Motor neuron (in vitro differentiated cells): ENCODE results near the gene CBLN3. TPM values are rescaled to one million over a fixed set of nuclear protein-coding genes. Genes with fewer than 3 reads are reported as not detected.
A peak's percentile ranks its signal among the peaks of the same experiment; 100 is the strongest.
"Not testable (repeated sequence)": the region's sequence is repeated elsewhere in the genome, so short reads cannot be mapped to it uniquely, and the experiment has no call there.

ENCODE experiments used
- ATAC-seq, 8 experiments: fragments of 200-7000 bp; cut with Tn5 transposase; replicated peaks in 6 of 8; 2 replicates each; pipeline ENCODE4 v1.8.0; 2021; ENCODE audit warnings: mild to moderate bottlenecking in 8 of 8, moderate library complexity in 8 of 8
- H3K27ac ChIP-seq, 2 donors: fragments of 250-450 bp; sonication (Bioruptor Pico); 2 replicates each; pipeline ENCODE4 v1.9.0; 2021; ENCODE audit warnings: antibody characterized with exemption in 2 of 2, mild to moderate bottlenecking in 2 of 2, moderate library complexity in 1 of 2
- H3K4me1 ChIP-seq, 2 donors: fragments of 250-450 bp; sonication (Bioruptor Pico); replicated peaks in 1 of 2; 2 replicates each; pipeline ENCODE4 v1.6.1; 2021; ENCODE audit warnings: antibody characterized with exemption in 2 of 2, mild to moderate bottlenecking in 2 of 2, moderate library complexity in 1 of 2
- H3K4me3 ChIP-seq, 5 donors: fragments of 250-450 bp; sonication (Bioruptor Pico); 2 replicates each; pipeline ENCODE4 v1.9.0; 2021; ENCODE audit warnings: antibody characterized with exemption in 5 of 5, mild to moderate bottlenecking in 5 of 5, moderate library complexity in 4 of 5
- WGBS, 10 experiments: fragments of 450-650 bp; shearing (Covaris generic); methylation state at CpG; one replicate each; pipeline ENCODE4 v1.0.0; 2022; 5-methylcytosine and 5-hydroxymethylcytosine counted together
- in situ Hi-C, 9 experiments: fragments of 400-800 bp; cut with MboI; loops; one replicate each; pipeline ENCODE4 v1.15.0; 2021; ENCODE audit warnings: low sequenced_read_pairs in 9 of 9, low pct_unique_long_range_greater_than_20kb in 2 of 9; ENCODE audit not compliant: unreplicated experiment in 9 of 9
- total RNA-seq, 8 experiments: library from RNA; unstranded; fragments of 300-600 nt; gene quantifications; 2 replicates each; pipeline versions ENCODE4 v1.2.3 to v1.2.4, GENCODE V29; 2022

CBLN3 gene
- total RNA-seq, result 1 to 10 TPM in 4 of 8 experiments, under 1 TPM in 4; 0.16 to 7.9 (median 1.1) TPM

DNA sequence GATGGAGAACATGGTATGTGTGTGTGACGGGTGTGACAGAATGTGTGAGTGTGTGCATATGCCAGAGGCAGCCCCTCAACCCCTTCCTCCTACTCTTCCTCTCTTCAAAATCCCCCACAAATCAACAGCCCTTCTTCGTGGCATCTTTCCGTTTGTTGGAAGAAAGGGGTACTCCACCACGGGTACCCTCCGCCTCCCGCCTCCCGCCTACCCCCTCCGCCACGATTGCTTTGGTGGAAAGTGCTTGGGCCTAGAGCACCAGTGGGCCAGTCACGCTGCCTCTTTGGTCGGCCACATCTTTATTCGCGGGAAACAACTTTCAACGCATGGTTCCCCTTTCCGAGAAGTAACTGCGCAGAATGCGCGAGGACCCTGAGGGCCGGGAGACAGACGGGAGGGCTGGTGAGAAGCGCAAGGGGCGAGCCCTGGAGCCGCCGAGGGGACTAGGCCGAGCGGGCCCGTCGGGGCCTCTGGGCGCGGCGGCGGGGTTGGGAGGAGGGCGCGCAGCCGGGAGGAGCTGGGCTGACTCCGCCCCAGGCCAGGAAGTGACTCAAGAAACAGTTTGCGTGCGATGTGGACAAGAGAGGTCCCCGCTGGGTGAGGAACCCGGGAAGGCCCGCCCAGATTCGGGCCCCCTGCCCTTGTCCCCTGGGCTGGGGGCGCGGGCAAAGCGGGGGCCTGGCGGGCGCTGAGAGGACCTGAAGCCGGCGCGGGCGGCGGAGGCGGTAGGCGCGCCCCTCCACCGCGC is at the start of gene CBLN3, which contains the start of gene KHNYN:
CBLN3 (minus strand) TSS at position 274 of the 748 bp plus-strand sequence. CDS start 614 bp downstream, outside the sequence.
KHNYN (plus strand) TSS at position 560 of the 748 bp plus-strand sequence. CDS start 777 bp downstream, outside the sequence.
- Histone ChIP-seq H3K4me3 (peak within 1 kb of the TSS; percentile 31 to 56 (median 50)), H3K27ac (peak within 1 kb of the TSS; percentile 31 to 81), H3K4me1 (peaks cover 0 to 11% of the 10 kb centered on the region in 2 donors)
- WGBS, 10 experiments, result no CpG with 5 or more reads among the region's 57 CpGs
- in situ Hi-C loops, result loop anchor here (5.0 to 25.0 kb wide), 4 partner anchors 92 to 185 kb away; partner anchors contain the start of genes ADCY4 (in 8 of the 9), RIPK3 (in 8 of the 9) and TINF2 (in 1 of the 9)
- ATAC-seq, result peak; percentile 64 to 92 (median 88)

DNA sequence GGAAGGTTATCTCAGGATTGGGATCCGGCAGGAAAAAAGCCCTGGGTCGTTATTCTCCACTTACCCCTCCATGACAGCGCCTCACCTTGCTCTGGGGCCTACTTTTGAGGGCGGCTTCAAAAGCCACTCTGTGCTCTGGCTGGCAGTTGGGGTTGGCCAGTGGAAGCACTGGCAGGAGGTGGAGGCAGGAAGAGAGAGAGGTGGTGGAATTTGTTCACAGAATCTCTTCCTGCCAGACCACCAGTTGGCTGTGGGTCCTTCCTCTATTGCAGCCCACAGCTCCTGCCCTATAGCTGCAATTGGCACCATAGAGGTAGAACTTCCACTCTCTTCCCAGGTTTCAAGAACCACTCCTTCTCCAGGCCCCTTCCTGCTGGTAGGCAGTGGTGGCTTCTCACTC is 45.8 kb upstream of the CBLN3 start:
- H3K27ac ChIP-seq, result no peak overlapping the region
- in situ Hi-C loops, result loop anchor here in 1 of 9 experiments (25.0 kb wide), 1 partner anchor 112 kb away; the partner anchor contains the start of gene CTSG
- no peak for ATAC-seq
- no peaks in the 10 kb centered on the region for H3K4me1 ChIP-seq
- 30 to 100% (median 82%) methylated on average over 1 to 2 of the region's 4 CpGs; no CpG with 5 or more reads in 4 of the 10 experiments for WGBS, 10 experiments
- no peak overlapping the region for H3K4me3 ChIP-seq

DNA sequence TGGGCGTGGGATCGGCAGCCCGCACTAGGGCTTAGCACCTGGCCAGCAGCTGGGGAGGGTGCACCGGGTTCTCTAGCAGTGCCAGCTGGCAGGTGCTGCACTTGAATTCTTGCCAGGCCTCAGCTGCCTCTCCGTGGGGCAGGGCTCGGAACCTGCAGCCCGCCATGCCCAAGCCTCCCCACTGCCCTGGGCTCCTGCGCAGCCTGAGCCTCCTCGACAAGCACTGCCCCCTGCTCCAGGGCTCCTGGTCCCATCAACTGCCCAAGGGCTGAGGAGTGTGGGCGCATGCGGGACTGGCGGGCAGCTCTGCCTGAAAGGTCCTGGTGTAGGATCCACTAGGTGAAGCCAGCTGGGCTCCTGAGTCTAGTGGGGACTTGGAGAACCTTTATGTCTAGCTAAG is 43.7 kb upstream of the CBLN3 start:
- no peak overlapping the region for H3K4me3 ChIP-seq
- H3K27ac ChIP-seq, result no peak overlapping the region
- no peaks in the 10 kb centered on the region for H3K4me1 ChIP-seq
- ATAC-seq, result no peak
- in situ Hi-C loops, result no loop called here
- WGBS, 10 experiments, result 0 to 89% methylated on average over 1 to 3 of the region's 12 CpGs; no CpG with 5 or more reads in 8 of the 10 experiments

DNA sequence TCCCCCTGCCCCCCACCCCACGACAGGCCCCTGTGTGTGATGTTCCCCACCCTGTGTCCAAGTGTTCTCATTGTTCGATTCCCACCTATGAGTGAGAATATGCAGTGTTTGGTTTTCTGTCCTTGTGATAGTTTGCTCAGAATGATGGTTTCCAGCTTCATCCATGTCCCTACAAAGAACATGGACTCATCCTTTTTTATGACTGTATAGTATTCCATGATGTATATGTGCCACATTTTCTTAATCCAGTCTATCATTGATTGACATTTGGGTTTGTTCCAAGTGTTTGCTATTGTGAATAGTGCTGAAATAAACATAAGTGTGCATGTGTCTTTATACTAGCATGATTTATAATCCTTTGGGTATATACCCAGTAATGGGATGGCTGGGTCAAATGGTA is 41.0 kb upstream of the CBLN3 start:
- ATAC-seq, in situ Hi-C loops: not testable (repeated sequence)

GRCh38 chr14:24465805-24466204 is 36.3 kb upstream of the CBLN3 start:
- in situ Hi-C loops, result no loop called here
- Histone ChIP-seq H3K4me3 (no peak overlapping the region), H3K27ac (no peak overlapping the region), H3K4me1 (no peaks in the 10 kb centered on the region)
- WGBS, 10 experiments, result 0 to 100% (median 93%) methylated on average over 1 to 3 of the region's 3 CpGs; no CpG with 5 or more reads in 1 of the 10 experiments
- peak in 3 of 8 experiments; percentile 81 to 91 (median 83) for ATAC-seq

More for the DNA sequence above, 41.0 kb upstream of the CBLN3 start:
- H3K4me1 ChIP-seq, H3K4me3 ChIP-seq, H3K27ac ChIP-seq: not testable (repeated sequence)
- no CpG with 5 or more reads among the region's 2 CpGs for WGBS, 10 experiments

- in situ Hi-C loops, result no loop called here
- peak in 2 of 8 experiments; percentile 56 to 68 for ATAC-seq
- WGBS, 10 experiments, result 0 to 100% (median 90%) methylated on average over 1 to 3 of the region's 3 CpGs; no CpG with 5 or more reads in 2 of the 10 experiments
- H3K4me3 ChIP-seq, result no peak overlapping the region
- H3K27ac ChIP-seq, result no peak overlapping the region
- no peaks in the 10 kb centered on the region for H3K4me1 ChIP-seq
Measured at GRCh38 chr14:24465368-24465767, 35.9 kb upstream of the CBLN3 start.

DNA sequence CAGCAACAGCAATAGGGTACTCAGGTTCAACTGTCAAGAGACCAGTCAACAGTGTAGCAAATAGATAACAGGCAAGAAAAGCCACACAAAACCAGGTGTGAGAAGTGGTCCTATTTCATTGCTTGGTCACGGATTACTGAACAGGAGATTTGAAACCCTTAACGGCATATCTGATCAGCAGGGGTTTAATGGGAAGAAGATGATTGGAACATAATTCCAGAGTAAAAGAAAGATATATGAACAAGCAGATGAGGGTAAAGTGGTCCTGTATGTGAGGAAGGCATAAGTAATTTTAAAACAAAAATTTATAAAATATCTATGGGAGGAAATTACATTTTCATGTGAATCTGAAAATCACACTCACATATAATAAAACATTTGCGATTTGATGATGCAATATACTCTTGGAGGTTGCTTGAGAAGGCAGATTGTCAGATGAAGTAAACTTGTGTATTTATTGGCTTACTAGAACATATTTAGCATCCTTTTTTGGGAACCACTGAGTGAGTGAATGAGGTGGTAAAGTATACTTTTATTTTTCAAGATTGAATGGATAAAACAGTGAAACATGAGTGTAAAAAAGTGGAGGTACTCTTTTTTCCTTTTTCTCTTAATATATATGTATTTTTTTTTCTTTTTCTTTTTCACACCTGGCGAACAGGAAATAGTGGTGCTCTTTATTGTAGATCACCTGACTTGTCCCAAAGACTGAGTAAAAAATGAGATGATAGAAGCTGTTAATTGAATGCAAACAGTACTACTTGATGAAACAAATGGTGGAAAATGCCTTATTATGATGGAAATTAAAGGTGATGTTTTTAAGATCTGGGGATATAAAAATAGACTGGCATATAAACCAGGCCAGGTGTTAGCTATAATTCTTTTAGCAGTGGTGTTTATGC is 34.7 kb upstream of the CBLN3 start:
- Histone ChIP-seq H3K27ac (no peak overlapping the region), H3K4me1 (no peaks in the 10 kb centered on the region), H3K4me3 (no peak overlapping the region)
- 0 to 100% (median 60%) methylated on average over 1 to 4 of the region's 4 CpGs for WGBS, 10 experiments
- in situ Hi-C loops, result no loop called here
- ATAC-seq, result no peak

- H3K4me1 ChIP-seq, result no peaks in the 10 kb centered on the region
- WGBS, 10 experiments, result 22 to 94% (median 47%) methylated on average over 2 to 5 of the region's 5 CpGs
- H3K27ac ChIP-seq, result no peak overlapping the region
- H3K4me3 ChIP-seq, result no peak overlapping the region
- in situ Hi-C loops, result no loop called here
- ATAC-seq, result no peak
Measured at GRCh38 chr14:24463017-24463883, 33.8 kb upstream of the CBLN3 start.

GRCh38 chr14:24461336-24461735 is 31.9 kb upstream of the CBLN3 start:
- no peak overlapping the region for H3K4me3 ChIP-seq
- no peak overlapping the region for H3K27ac ChIP-seq
- no peaks in the 10 kb centered on the region for H3K4me1 ChIP-seq
- no peak for ATAC-seq
- in situ Hi-C loops, result no loop called here

DNA sequence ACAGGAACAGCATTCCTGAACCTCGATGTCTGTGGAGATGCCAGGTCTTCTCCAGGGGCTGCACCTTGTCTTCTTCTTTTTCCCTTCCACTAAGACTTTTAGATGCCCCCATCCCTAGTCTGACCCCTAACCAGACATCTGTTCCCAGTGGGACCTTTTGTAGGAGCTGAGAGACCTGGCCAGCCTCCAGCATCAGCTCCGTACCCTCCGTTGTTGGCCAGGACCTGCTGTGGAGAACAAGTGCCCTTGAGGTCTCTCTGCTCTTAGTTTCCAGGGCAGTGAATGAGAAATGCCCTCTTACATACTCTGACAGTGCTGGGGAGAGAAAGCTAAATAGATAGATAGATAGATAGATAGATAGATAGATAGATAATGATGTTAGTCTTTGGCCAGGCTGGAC is 29.9 kb upstream of the CBLN3 start:
- in situ Hi-C loops, result no loop called here
- WGBS, 10 experiments, result 43 to 100% (median 88%) methylated on average over 1 to 3 of the region's 3 CpGs; no CpG with 5 or more reads in 3 of the 10 experiments
- no peak overlapping the region for H3K27ac ChIP-seq
- no peak overlapping the region for H3K4me3 ChIP-seq
- no peak for ATAC-seq
- H3K4me1 ChIP-seq, result no peaks in the 10 kb centered on the region

DNA sequence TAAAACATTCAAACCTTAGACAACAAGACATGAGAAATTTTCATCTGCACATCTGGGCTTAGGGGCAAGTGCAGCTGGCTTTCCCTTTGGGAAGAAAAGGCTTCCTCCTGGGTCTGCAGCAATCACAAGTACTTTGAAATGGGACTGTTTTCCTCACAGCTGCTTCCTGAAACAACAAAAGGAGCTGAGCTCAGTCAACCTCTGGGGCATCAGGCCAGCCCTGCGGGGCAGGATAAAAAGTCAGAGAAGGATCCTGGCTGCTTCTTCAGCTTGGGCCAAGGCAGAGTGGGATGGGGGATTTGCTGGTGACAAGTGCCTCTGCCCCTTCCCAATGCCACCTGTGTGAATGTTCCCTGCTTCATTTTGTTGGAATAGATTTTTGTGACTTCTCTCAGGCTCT is 29.3 kb upstream of the CBLN3 start:
- 57 to 100% (median 67%) methylated on average over 1 of the region's 1 CpG; no CpG with 5 or more reads in 7 of the 10 experiments for WGBS, 10 experiments
- in situ Hi-C loops, result no loop called here
- Histone ChIP-seq H3K4me3 (no peak overlapping the region), H3K4me1 (no peaks in the 10 kb centered on the region), H3K27ac (no peak overlapping the region)
- no peak for ATAC-seq

DNA sequence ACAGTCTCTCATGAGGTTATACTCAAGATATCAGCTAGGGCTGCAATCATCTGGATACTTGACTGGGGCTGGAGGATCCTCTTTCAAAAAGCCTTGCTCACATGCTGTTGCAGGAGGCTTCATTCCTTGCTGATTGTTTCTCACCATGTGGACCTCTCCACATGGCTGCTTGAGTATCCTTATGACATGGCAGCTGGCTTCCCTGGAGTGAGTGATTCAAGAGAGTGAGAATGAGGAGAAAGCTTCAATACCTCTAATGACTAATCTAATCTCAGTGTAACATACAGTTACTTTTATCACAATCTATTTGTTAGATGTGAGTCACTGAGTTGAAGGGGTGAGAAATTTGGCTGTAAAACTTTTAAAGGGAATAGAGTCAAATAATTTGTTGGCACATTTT is 27.5 kb upstream of the CBLN3 start:
- in situ Hi-C loops, result no loop called here
- Histone ChIP-seq H3K4me1 (no peaks in the 10 kb centered on the region), H3K4me3 (no peak overlapping the region), H3K27ac (no peak overlapping the region)
- ATAC-seq, result no peak
